Measurements from ENCODE around the gene RPL28.
"Not testable (repeated sequence)": the region's sequence is repeated elsewhere in the genome, so short reads cannot be mapped to it uniquely, and the experiment has no call there.

The RPL28 gene

DNA sequence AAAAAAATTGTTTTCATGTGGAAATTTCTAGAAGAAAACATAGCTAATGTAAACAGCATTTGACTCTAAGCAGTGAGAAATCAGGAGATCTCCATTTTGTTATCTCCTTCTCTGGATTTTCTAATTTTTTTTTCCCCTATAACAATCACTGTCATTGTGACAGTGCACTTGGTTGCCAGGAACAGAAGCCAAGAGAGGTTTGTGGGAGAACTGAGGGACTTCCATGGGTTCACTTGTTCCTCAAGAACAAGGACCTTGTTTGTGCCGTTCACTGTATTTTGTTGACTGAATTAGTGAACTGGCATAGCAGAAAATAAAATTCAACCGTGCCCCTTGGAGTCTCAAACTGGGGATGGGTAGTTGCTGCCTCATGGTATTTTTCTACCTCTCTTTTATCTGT lies 40.3 kb downstream of the RPL28 start:
- no peak for DNase-seq (ENCODE audit: low spot score)

DNA sequence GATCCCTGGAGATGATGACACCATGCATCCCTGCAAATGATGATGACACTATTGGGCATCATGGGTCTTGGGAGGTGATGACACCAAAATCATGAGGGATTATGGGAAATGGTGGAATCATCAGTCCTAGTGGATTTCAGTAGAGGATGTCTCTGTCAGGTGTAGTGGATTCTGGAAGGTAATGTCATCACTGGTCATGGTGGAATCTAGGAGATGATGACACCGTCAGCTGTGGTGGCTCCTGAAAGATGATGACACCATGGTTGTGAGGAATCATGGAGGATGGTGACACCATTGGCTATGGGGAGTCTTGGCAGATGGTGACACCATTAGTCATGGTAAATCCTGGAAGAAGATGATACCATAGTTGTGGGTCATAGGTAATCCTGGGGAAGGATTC lies 45.5 kb downstream of the RPL28 start:
- DNase-seq (ENCODE audit: low spot score), result no peak

DNA sequence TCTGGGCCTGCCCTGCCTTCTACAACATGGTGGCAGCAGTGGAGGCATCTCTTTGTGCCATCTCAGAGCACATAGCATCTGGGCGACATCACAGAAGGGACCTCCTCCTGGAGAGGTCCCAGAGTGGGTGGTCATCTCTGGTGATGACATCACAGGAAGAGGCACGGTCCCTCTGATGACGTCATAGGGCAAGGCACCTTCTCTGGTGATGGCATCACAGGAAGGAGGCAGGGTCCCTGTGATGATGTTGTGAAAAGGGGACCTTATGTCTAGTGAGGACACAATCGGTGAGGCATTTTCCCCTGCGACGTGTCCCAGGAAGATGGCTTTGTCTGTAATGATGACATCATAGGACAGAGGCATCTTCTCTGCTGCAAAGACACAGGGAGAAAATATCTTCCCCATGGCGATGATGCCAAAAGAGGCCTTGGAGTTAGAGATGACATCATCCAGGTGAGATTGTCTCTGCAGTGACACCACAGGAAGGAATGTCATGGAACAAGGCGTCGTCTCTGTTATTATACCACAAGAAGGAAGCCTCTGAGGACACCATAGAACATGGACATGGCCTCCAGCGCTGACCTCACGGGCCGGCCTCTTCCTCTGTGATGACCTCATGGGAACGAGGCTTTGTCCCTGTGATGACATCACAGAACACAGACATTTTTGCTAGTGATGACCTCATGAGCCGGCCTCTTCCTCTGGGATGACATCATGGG lies 46.7 kb downstream of the RPL28 start:
- no peak for DNase-seq (ENCODE audit: low spot score)

DNA sequence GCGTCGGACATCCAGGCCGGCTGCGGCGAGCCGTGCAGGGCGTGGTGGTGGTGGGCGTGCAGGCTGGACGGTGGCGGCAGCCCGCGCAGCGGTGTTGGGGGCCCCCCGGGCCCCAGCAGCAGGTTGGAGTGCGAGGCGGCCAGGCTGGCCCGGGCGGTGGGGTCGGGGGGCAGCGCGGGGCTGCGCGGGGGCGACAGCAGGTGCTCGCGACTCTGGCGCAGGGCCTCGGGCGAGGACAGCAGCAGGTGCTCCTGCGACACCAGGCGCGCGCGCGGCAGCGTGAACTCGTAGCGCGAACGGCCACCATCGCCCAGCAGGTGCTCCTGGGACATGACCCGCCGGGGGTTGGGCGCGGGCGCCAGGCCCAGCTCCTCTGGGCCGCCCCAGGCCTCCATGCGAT lies 47.6 kb downstream of the RPL28 start:
- DNase-seq (ENCODE audit: low spot score), result no peak

DNA sequence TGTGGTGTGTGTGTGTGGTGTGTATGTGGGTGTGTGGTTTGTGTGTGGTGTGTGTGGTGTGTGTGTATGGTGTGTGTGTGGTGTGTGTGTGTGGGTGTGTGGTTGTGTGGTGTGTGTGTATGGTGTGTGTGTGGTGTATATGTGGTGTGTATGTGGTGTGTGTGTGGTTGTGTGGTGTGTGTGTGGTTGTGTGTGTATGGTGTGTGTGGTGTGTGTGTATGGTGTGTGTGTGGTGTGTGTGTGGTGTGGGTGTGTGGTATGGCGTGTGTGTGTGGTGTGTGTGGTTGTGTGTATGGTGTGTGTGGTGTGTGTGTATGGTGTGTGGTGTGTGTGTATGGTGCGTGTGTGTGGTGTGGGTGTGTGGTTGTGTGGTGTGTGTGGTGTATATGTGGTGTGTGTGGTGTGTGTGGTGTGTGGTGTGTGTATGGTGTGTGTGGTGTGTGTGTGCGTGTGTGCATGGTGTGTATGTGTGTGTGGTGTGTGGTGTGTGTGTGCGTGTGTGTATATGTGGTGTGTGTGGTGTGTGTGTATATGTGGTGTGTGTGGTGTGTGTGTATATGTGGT lies 48.7 kb downstream of the RPL28 start:
- no peak for DNase-seq (ENCODE audit: low spot score)

DNA sequence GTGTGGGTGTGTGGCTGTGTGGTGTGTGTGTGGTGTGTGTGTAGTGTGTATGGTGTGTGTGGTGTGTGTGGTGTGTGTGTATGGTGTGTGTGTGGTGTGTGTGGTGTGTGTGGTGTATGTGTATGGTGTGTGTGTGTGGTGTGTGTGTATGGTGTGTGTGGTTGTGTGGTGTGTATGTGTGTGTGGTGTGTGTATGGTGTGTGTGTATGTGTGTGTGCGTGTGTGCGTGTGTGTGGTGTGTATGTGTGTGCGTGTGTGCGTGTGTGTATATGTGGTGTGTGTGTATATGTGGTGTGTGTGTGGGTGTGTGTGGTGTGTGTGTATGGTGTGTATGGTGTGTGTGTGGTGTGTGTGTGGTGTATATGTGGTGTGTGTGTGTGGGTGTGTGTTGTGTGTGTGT lies 49.3 kb downstream of the RPL28 start:
- no peak for DNase-seq (ENCODE audit: low spot score)

DNA sequence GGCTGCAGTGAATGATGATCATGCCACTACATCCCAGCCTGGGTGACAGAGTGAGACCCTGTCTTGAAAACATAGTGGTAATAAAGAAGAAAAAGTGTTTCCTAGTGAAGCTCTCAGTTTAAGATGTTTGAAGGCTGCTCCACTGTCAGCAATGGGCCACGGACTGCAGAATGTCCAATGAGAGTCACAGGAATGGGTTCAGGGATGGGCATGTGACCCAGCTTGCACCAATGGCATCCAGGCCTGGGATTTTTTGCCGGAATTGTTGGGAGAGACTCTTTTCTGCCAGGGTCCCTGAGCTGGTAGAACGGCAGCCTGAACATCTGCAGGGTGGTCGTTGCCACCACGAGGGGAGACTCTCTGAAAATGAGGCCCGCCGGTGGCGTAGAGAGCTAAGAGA lies 51.1 kb downstream of the RPL28 start:
- DNase-seq (ENCODE audit: low spot score), result no peak

DNA sequence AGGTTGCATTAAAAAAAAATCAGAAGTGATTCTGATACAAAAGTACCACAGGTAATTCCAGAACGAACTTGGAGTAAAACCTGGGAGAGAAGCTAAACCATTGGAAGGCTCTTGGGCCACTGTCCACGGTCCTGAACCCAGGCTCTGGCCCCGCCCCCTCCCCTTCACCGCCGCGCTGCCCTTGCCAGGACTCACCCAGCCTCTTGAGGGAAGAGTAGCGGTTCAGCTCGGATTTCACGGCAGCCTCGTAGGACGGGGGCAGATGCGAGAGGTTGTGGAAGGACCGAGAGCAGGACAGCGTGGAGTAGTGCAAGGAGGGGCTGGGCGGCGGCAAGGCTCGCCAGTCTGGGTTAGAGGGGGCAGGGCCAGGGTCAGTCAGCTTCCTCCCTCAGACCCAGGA lies 51.7 kb downstream of the RPL28 start:
- DNase-seq (ENCODE audit: low spot score), result peak; percentile 94

DNA sequence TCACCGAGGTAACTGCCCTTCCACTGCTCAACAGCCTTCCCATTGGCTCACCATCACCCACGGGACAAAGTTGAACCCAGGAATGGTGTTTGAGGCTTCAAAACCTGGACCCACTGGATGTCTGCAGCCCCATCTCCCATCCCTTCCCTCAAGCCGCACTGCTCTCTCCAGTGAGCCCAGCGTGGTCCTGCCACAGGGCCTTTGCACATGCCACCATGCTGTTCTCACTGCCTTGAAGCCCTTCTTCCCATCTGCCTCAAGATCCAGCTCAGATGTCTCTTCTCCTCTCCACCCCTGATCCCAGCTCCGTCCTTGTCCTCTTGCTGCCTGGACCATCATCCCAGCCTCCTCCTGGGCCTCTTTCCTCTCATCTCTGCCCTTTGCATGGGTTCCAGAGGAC lies 53.3 kb downstream of the RPL28 start:
- no peak for DNase-seq (ENCODE audit: low spot score)

DNA sequence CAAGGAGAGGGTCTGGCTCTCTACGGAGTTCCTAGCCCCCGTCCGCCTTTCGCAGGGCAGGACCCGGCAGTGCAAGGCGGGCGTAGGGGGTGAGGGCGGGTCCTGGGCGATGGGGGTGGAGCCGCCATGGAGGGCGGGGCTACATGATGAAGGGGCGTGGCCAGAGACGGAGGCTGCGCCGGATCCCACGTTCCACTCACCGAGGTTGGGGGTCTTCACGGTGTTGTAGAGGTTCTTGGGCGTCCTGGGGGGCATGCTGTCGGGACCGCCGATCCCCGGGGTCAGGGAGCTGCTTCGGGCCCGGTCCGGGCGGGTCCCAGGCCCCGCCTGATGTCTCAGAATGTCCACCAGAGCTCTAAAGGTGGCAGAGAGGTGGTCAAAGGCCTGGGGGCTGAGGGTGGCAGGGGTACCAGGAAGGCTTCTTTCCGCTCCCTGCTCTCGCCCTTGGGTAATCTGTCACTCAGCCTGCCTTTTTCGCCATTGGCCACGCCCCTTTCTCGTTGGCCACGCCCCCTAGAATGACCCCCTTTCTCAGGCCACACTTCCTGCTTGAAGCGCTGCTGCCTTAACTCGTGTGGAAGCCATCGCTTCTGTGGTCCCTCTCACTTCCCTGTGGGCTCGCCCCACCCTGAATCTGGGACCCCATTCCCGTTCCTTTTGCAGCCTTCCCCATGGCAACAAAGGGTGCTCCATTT lies 54.8 kb downstream of the RPL28 start:
- DNase-seq (ENCODE audit: low spot score), result no peak

DNA sequence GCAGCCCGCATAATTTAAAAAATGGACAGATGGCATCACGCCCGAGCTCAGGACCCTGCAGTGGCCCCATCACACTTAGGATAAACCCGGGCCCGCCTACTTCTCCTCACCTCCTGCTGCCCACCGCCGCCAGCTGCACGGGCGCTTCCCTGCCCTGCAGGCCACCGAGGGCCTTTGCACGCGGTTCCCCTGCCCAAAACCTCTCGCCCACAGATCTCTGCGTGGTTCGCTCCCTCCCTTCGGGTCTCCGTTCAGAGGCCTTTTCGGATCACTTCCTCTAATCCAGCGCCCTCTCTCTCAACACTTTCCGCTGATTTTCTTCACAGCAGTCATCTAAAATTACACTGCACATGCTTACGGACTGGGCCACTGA lies 55.6 kb downstream of the RPL28 start:
- DNase-seq (ENCODE audit: low spot score), result no peak

DNA sequence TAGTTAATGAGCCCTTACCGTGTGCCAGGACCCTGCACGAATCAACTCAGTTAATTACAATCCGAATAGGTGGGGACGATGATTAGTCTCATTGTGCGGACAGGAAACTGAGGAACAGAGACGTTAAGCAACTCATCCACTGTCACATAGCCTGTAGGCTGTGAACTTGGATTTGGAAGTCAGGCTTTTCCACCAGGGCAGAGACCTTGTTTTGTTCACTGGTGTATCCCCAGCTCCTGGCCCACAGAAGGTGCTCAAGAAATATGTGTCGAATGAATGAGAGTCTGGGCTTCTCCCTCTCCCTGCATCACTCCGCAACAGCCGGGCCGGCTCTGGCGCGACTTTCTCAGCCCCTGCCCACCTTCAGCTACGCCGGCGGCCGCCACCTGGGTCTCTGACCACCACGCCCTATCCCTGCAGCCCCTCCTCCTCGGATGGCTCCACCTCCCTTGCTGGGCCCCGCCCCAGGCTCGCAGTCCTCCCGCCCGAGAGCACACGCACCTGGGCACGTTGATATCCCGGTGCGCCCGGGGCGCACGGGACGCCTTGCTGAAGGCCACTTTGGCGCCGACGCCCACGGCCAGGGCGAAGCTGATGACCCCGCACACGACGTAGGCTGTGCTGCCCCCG lies 56.1 kb downstream of the RPL28 start:
- no peak for DNase-seq (ENCODE audit: low spot score)

DNA sequence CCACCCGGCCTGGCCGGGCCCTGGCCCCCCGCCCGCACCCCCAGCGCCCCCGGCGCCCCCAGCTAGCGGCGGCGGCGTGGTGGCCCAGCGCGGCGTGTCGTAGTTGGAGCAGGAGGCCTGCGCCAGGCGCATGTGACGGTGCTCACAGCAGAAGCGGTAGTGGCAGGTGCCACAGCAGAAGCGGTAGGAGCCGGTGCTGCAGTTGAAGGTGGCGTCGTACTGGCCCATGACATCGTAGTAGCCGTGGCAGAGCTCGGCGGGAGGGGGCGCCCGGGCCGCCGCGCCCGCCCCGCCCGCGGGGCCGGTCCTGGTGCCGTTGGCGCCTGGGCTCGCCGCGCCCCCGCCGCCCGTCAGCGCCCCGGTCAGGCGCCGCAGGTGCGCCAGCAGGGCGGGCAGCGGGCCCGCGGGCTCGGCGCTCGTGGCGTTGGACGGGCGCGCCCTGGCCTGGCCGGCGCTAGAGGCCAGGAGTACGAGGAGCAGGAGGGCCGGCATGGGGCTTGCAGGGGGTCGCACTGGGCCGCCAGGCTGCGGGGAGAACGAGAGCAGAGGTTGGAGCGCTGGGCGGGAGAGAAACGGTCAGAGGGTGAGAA lies 56.7 kb downstream of the RPL28 start:
- DNase-seq (ENCODE audit: low spot score), result no peak

DNA sequence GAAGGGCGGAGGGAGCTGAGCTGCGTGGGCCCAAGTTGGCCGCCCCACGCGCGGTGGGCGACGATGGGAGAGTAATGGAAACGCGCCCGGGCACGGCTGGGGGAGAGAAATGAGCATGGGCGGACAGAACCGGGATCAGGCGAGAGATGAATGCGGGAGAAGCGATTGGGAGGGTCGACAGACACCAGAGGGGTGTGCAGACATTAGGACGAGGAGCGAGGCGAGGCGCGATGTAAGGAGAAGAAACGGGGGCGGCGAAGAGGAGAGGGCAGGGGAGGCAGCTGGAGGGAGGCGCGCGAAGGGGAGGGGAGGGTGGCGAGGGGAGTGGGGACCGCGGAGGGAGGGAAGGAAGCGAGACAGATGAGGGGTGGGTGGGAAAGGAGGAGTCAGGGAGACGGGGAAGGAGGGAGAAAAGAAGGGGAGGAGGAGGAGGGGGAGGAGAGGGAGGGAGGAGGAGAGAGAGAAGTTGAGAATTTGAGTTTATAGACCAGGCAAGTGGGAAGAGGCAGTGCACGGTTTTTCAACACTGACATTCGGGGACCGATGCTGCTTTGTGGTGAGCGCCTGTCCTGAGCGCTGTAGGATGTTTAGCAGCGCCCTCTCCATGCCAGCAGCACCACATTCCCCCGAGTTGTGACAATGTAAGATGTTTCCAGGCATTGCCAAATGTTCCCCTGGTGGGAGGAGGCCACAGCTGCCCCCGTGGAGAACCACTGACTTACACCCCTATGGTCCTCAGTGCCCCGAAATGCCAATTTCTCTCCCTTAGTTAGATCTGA lies 57.5 kb downstream of the RPL28 start, which contains the start of gene SHISA7:
Gene SHISA7 (minus strand): TSS at position 256 of the 779 bp plus-strand sequence. CDS start 437 bp downstream, outside the sequence.
- no peak for DNase-seq (ENCODE audit: low spot score)

DNA sequence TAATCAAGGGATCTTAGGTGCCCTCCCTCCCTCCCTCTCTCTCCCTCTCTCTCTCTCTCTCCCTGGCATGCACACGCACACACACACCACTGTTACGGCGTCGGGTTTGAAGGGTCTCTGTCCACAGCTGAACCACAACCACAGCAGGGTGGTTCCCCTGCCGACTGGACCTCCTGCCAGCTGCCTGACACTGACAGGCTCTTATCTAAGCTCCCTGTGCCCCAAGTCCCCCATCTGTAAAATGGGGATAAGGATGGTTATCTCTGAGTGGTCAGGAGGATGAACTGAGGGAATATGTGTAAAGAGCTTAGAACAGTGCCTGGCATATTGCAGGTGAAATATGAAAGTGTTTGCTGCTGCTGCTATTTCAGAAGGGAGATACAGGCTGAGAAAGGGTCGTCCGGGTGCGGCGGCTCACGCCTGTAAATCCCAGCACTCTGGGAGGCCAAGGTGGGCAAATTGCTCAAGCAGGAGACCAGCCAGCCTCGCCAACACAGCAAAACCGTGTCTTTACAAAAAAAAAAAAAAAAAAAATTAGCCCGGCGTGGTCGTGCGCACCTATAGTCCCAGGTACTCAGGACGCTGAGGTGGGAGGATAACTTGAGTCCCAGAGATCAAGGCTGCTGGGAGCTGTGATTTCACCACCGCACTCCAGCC lies 58.2 kb downstream of the RPL28 start:
- no peak for DNase-seq (ENCODE audit: low spot score)

DNA sequence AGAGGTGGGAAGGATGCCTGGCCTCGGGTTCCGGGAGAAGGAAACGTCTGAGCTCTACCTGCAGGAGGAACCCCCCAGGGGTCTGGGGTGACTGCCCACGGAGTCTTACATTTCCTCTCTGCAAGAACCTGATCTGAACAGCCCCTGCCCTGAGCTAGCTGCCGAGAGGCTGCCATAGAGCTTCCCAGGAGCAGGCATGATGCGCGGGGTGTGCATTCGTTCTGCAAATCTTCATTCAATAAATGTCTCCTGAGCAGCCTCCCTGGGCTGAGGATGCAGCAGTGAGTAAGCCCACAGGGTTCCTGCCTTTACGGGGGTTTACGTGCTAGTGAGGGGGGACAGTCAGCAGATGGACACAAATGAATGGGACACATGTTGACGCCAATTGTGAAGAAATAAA lies 58.9 kb downstream of the RPL28 start:
- DNase-seq (ENCODE audit: low spot score), result no peak

DNA sequence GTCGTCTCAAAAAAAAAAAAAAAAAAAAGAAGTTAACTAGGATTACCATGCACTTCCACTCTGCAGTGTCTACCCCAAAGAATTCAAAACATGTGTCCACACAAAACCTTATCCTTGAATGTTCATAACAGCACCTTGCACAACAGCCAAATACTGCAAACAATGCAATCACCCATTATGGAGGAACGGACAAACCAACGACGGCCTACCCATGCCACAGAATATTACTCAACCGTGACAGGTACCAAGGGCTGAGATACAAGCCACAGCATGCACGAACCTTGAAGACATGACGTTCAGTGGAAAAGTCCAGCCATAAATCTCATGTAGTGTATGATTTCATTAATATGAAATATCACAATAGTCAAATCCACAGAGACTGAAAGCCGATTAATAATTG lies 60.3 kb downstream of the RPL28 start:
- DNase-seq (ENCODE audit: low spot score), result no peak

DNA sequence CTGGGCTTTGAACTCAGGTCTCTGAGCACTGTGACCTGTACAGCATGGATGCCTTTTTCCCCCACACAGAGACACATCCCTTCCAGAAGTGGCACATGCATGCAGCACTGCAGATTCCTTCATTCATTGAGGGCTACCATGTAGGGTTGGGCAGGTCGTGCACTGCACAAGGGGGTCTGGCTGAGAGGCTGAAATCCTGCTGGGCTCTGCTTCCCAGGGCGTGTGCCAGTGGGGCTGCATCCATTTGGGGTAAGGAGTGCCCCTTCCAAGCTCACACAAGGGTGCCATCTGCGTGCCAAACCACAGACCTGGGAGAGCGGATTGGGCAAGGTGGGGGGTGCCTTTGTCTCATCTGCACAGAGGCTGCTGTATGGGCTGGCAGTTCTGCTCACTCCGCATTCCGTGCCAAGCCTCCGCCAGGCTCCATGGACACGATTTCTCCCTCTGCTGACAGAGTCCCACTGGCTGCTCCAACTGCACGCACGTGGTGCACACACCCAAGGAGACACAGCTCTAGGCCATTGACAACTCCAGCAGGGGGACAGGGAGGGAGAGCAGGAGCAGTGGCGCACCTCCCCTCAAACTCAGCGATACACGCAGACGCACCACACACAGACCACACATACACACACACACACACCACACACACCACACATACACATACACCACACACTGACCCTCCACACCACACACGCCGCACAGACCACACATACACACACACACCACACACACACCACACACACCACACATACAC lies 61.9 kb downstream of the RPL28 start:
- peak; percentile 62 for DNase-seq (ENCODE audit: low spot score)

DNA sequence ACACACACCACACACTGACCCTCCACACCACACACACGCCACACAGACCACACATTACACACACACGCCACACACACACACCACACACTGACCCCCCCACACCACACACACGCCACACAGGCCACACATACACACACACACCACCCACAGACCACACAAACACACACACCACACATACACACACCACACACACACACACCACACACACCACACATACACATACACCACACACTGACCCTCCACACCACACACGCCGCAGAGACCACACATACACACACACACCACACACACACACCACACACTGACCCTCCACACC lies 62.4 kb downstream of the RPL28 start:
- DNase-seq (ENCODE audit: low spot score), result not testable (repeated sequence)

DNA sequence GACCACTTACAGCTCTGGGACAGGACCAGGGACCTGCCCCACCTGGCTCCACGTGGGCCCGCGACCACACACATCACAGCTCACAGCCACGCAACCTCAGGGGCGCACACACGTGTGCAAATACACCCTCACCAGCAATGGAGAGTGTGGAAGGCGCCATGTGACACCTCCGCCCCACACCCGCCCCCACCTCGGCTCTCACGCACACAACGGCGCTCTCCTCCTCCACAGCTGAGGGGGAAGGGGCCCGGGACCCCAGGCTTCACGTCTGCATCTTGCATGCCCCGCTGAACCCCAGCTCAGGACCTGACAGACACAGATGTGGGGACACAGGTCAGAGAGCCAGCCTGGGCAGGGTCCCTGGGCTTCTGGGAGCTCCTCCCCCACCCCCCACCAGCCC lies 63.7 kb downstream of the RPL28 start:
- DNase-seq (ENCODE audit: low spot score), result no peak
